SK-N-MC (cell line): ENCODE measurements around the gene NECAB2.

ENCODE experiments used
- DNase-seq: peaks from one replicate; pipeline ENCODE4 v3.0.0-alpha.2; 2011; ENCODE audit warnings: low read depth, low spot score
- H3K27ac ChIP-seq: fragments of 200-600 bp; sonication (generic); 2 replicates; pipeline ENCODE4 v1.5.1; 2016; ENCODE audit warnings: mixed run types
- H3K36me3 ChIP-seq: fragments of 200-600 bp; sonication (generic); 2 replicates; pipeline ENCODE4 v1.6.1; 2017; ENCODE audit warnings: antibody characterized with exemption, low read length, mixed read lengths; ENCODE audit not compliant: insufficient read depth
- H3K4me3 ChIP-seq: fragments of 200-600 bp; sonication (generic); 2 replicates; pipeline ENCODE4 v1.5.1; 2016
- H3K9ac ChIP-seq: fragments of 200-600 bp; sonication (generic); 2 replicates; pipeline ENCODE4 v1.8.0; 2017; ENCODE audit warnings: mixed run types, mixed read lengths; ENCODE audit not compliant: insufficient read length
- H3K9me3 ChIP-seq: fragments of 200-600 bp; sonication (generic); 2 replicates; pipeline ENCODE4 v1.6.1; 2017; ENCODE audit warnings: low read depth, mild to moderate bottlenecking, antibody characterized with exemption, low read length, moderate library complexity, mixed read lengths
- EZH2 ChIP-seq: fragments of 200-600 bp; sonication (generic); IDR thresholded peaks from one replicate; pipeline ENCODE4 v1.6.1; 2017; ENCODE audit warnings: antibody characterized with exemption
- FOXP2 ChIP-seq: optimal IDR thresholded peaks from 2 replicates; pipeline ENCODE3; 2011; ENCODE audit warnings: mild to moderate bottlenecking, moderate library complexity; ENCODE audit not compliant: insufficient read depth; ENCODE audit errors: extremely low read length, control extremely low read depth
- POLR2AphosphoS5 ChIP-seq: IDR thresholded peaks from 2 replicates; pipeline ENCODE4 v1.6.1; 2012; ENCODE audit warnings: mild to moderate bottlenecking, low read depth, low read length, borderline replicate concordance

The NECAB2 gene

GRCh38 chr16:84043486-84044117 is 75.6 kb downstream of the NECAB2 start:
- Histone ChIP-seq H3K4me3 (no peak overlapping the region), H3K9ac (no peak overlapping the region), H3K36me3 (no peaks in the 10 kb centered on the region), H3K27ac (no peak overlapping the region), H3K9me3 (no peaks in the 10 kb centered on the region)
- TF ChIP-seq POLR2AphosphoS5 (no peak), EZH2 (no peak), FOXP2 (no peak)
- no peak for DNase-seq

GRCh38 chr16:84044118-84044488 is 76.1 kb downstream of the NECAB2 start:
- DNase-seq, result no peak

GRCh38 chr16:84045001-84045817 is 77.2 kb downstream of the NECAB2 start:
- Histone ChIP-seq H3K27ac (no peak overlapping the region), H3K9ac (no peak overlapping the region), H3K36me3 (no peaks in the 10 kb centered on the region), H3K4me3 (no peak overlapping the region), H3K9me3 (no peaks in the 10 kb centered on the region)
- TF ChIP-seq EZH2, result no peak
- no peak for TF ChIP-seq POLR2AphosphoS5
- no peak for TF ChIP-seq FOXP2
- DNase-seq, result no peak

More at GRCh38 chr16:84044118-84044488, 76.1 kb downstream of the NECAB2 start:
- Histone ChIP-seq H3K4me3 (no peak overlapping the region), H3K27ac (no peak overlapping the region), H3K9me3 (no peaks in the 10 kb centered on the region), H3K36me3 (no peaks in the 10 kb centered on the region), H3K9ac (no peak overlapping the region)
- TF ChIP-seq FOXP2, result no peak
- TF ChIP-seq EZH2, result no peak
- no peak for TF ChIP-seq POLR2AphosphoS5

- TF ChIP-seq POLR2AphosphoS5 (no peak), EZH2 (no peak), FOXP2 (no peak)
- H3K27ac ChIP-seq, result no peak overlapping the region
- H3K36me3 ChIP-seq, result no peaks in the 10 kb centered on the region
- no peak for DNase-seq
- H3K9ac ChIP-seq, result no peak overlapping the region
- no peak overlapping the region for H3K4me3 ChIP-seq
- no peaks in the 10 kb centered on the region for H3K9me3 ChIP-seq
Measured at GRCh38 chr16:84045818-84046470, 77.9 kb downstream of the NECAB2 start.

- H3K4me3 ChIP-seq, result no peak overlapping the region
- H3K9me3 ChIP-seq, result no peaks in the 10 kb centered on the region
- TF ChIP-seq FOXP2, result no peak
- TF ChIP-seq POLR2AphosphoS5, result no peak
- no peak overlapping the region for H3K9ac ChIP-seq
- no peak overlapping the region for H3K27ac ChIP-seq
- DNase-seq, result no peak
- H3K36me3 ChIP-seq, result no peaks in the 10 kb centered on the region
Measured at GRCh38 chr16:84047206-84047605, 79.2 kb downstream of the NECAB2 start.

- Histone ChIP-seq H3K4me3 (no peak overlapping the region), H3K9me3 (no peaks in the 10 kb centered on the region), H3K36me3 (no peaks in the 10 kb centered on the region), H3K27ac (no peak overlapping the region), H3K9ac (no peak overlapping the region)
- TF ChIP-seq EZH2 (no peak), POLR2AphosphoS5 (no peak), FOXP2 (no peak)
- no peak for DNase-seq
Measured at GRCh38 chr16:84047626-84048025, 79.6 kb downstream of the NECAB2 start.

GRCh38 chr16:84048270-84048669 is 80.2 kb downstream of the NECAB2 start:
- no peaks in the 10 kb centered on the region for H3K36me3 ChIP-seq
- no peak overlapping the region for H3K4me3 ChIP-seq
- H3K9ac ChIP-seq, result no peak overlapping the region
- no peak overlapping the region for H3K27ac ChIP-seq
- no peak for TF ChIP-seq EZH2
- TF ChIP-seq POLR2AphosphoS5, result no peak
- no peak for TF ChIP-seq FOXP2
- no peaks in the 10 kb centered on the region for H3K9me3 ChIP-seq
- no peak for DNase-seq

GRCh38 chr16:84048871-84049270 is 80.8 kb downstream of the NECAB2 start:
- H3K4me3 ChIP-seq, result no peak overlapping the region
- H3K9me3 ChIP-seq, result no peaks in the 10 kb centered on the region
- no peak overlapping the region for H3K27ac ChIP-seq
- DNase-seq, result no peak
- H3K36me3 ChIP-seq, result no peaks in the 10 kb centered on the region
- no peak overlapping the region for H3K9ac ChIP-seq
- no peak for TF ChIP-seq EZH2
- TF ChIP-seq POLR2AphosphoS5, result no peak
- TF ChIP-seq FOXP2, result no peak
